Measurements from ENCODE around the gene GNPDA1.
"Not testable (repeated sequence)": the region's sequence is repeated elsewhere in the genome, so short reads cannot be mapped to it uniquely, and the experiment has no call there.

The GNPDA1 gene

DNA sequence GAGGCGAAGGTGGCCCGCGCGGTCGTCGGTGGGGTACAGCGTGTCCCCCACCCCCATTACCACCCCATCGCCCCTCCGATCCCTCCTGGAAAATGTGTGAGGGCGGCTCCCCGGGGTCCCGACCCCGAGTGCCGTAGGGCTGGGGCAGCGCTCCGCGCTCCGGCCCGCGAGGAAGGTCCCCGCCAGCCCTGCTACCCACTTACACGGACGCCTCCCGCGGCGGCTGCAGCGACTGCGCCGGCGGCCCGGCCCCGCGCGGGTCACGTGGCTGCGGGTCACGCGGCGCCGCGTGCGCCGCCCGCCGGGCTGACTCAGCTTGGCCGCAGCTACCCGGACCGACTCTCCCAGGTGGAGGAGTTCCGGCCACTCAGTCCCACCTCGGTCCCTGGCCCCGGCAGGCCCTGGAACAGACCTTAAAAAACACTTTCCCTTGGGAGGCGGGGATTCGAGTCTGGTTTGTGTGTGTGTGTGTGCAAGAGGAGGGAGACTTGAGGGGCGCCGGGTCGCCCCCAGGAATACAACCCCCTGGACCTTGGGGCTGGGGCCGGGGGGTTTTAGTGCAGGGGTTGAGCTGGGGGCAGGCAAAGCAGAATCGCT lies at the start of gene GNPDA1:
GNPDA1 (minus strand) TSS at position 236 of the 597 bp plus-strand sequence. CDS start 992 bp downstream, outside the sequence.
- DNase-seq (ENCODE audit: low read depth in 2 of 2) = peak; percentile 35 to 39

DNA sequence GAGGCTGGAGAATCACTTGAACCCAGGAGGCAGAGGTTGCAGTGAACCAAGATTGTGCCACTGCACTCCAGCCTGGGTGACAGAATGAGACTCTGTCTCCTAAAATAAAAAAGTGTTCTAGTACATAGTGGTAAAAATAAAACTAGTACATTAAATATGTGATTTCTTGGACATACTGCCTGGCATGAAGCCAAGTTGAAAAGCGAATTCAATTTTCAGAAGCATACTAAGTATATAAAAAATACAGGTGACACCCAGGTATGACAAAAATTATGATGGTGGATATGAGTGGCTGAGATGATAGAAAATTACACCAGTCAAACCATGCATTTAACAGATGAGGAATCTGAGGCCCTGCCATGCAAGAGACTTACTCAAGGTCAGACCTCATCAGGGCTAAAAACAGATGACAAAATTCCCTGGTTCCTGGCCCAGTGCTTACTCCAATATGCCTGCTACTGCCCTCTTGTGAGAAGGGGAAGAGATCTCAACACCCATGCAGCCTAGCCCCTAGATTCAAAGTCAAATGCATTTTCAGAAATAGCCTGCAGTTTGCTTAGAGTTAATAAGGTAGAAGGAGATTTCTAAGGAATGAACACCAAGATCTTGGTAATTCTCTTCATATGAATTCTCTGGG lies 46.6 kb upstream of the GNPDA1 start:
- no peak for DNase-seq (ENCODE audit: low read depth in 2 of 2)

DNA sequence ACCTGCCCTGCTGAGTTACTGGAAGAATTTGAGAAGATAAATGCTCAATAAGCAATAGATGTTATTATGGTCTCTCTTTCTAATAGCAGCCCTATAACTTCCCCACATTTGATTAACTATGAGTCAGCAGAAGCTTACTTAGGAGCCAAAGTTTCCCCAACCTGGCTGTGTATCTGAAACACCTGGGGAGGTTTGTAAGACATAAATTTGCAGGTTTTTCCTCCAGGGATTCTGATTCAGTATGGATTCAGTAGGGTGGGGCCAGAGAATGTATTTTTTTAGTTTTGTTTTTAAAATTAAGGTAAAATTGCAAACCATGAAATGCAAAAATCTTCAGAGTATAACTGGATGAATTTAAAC lies 44.9 kb upstream of the GNPDA1 start:
- DNase-seq (ENCODE audit: low read depth in 2 of 2) = no peak

GRCh38 chr5:142056816-142057696 lies 44.2 kb upstream of the GNPDA1 start:
- DNase-seq (ENCODE audit: low read depth in 2 of 2) = no peak

GRCh38 chr5:142055301-142055700 lies 42.5 kb upstream of the GNPDA1 start:
- DNase-seq (ENCODE audit: low read depth in 2 of 2) = no peak

DNA sequence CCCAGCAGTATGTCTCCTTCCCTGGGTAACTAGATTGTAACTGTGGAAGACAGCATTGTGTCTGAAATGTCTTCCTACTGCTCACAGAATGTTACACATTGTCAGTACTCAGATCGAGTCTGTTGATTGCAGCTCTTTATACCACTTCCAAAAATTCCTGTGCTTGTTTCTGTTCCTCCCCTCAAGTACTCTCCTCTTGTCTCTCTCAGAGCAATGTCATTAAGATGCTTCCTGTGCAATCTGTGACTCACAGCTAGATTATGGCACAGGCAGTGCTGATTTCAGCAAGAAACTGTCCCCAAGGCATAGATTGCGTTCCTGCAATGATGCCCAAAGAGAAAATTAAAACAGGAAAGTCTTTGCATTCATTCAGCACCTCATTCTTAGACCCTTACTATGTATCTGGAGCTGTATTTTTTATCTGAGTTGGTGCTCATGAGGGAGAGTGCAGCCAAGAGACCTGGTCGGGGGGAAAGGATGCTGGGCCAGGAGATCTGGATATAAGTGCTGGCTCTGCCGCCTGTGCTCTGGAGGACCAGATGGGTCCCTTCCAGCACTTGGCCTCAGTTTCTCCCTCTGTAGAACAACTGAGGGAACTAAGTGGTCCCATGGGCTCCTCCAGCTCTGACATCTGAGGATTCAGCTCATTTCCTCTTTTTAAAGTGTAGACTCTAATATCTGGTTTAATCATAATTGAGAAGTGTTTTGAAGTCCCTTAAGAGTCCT lies 40.8 kb upstream of the GNPDA1 start:
- DNase-seq (ENCODE audit: low read depth in 2 of 2) = no peak

DNA sequence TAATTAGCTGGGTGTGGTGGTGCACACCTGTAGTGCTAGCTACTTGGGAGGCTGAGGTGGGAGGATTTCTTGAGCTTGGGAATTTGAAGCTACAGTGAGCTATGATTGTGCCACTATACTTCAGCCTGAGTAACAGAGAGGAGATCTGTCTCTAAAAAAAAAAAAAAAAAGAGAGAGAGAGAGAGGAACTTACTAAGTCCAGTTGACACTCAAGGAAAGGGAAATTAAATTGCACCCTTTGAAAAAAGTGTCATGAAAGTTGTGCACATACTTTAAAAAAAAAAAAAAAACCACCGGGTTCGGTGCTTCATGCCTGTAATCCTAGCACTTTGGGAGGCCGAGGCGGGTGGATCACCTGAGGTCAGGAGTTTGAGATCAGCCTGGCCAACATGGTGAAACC lies 39.2 kb upstream of the GNPDA1 start:
- DNase-seq (ENCODE audit: low read depth in 2 of 2) = not testable (repeated sequence)

DNA sequence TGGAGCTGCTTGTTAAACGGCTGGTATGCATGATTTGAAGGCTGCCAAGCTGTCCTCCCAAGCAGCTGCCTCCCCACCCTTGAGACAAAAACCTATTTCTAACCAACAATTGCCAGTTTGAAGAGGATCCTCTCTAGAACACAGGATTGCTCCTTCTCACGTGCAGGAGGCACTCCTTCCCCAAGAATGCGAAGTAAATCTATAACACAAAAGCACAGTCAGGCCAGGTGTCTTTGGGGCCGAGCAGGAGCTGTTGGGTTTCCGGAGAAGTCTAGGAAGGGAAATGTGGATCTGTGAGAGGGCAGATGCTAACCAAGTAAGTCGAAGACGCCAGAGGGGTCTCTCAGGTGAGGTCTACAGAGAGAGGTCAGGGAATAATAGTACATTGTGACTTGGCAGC lies 35.4 kb upstream of the GNPDA1 start:
- no peak for DNase-seq (ENCODE audit: low read depth in 2 of 2)

DNA sequence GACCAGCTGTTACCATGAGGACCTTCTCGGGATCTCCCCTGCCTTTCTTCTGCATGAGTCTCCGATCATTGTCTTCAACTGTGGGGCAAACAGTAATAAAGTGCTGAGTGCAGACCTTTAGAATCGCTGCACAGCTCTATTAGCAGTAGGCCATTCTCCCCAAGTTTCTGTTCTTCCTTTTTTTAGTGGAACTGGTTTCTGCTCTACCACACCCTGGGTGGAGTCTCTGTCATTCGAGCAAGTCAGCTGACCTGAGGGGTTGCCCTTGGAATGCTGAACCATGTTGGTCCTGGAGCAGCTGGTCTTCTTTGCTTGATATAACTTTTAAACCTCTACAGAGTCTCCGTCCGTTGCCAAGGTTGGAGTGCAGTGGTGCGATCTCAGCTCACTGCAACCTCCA lies 33.4 kb upstream of the GNPDA1 start:
- no peak for DNase-seq (ENCODE audit: low read depth in 2 of 2)

DNA sequence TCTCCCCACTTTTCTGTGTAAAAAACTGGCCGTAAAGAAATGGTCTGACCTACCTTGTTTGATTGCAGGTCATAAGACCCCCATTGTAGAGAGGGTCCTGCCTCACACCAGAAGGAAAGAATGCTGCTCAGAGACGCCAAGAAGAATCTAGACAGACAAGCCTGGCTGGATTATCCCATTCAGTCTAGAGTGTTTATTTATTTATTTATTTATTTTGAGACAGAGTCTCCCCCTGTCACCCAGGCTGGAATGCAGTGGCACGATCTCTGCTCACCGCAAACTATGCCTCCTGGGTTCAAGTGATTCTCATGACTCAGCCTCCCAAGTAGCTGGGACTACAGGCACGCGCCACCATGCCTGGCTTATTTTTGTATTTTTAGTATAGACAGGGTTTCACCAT lies 28.1 kb upstream of the GNPDA1 start:
- not testable (repeated sequence) for DNase-seq (ENCODE audit: low read depth in 2 of 2)

DNA sequence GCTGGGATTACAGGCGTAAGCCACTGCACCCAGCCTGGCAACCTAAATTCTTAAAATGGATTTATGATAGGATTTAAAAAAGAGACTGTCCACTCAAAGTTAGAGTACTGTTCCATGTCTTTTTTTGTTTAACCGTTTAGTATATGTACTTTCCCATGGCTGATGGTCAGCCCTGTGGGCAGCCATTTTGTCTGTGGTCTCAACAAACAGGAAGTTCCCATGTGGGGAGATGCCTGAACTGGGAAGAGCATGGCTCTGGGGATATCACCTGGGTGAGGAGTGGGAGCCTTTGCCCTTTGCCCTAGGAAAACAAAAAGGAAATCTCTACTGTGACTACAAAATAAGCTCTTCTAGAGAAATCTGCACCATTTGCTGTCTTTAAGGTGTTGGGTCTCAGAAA lies 27.5 kb upstream of the GNPDA1 start:
- no peak for DNase-seq (ENCODE audit: low read depth in 2 of 2)

DNA sequence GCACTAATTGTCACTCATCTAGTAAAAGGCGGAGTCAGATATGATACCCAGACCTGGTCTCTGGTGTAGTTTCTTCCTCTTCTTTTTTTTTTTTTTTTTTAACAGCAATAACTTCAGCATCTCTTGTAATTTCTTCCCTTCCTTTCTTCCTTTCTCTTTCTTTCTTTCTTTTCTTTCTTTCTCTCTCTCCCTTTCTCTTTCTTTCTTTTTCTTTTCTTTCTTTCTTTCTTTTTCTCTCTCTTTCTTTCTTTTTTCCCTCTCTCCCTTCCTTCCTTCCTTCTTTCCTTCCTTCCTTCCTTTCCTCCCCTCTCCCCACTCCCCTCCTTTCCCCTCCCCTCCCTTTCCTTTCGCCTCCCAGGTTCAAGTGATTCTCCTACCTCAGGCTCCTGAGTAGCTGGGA lies 25.9 kb upstream of the GNPDA1 start:
- no peak for DNase-seq (ENCODE audit: low read depth in 2 of 2)

DNA sequence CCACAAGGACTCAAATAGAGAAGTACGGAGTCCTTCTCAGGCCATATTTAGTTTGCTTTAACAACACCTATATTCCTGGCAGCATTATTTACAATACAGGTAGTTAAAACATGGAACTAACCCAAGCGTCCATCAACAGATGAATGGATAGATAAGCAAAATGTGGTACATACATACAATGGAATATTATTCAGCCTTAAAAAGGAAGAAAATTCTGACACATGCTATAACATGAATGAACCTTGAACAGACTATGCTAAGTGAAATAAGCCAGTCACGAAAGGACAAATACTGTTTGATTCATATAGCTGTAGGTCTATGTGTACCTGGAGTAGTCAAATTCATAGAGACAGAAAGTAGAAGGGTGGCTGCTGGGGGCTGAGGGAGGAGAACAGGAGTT lies 24.8 kb upstream of the GNPDA1 start:
- not testable (repeated sequence) for DNase-seq (ENCODE audit: low read depth in 2 of 2)

DNA sequence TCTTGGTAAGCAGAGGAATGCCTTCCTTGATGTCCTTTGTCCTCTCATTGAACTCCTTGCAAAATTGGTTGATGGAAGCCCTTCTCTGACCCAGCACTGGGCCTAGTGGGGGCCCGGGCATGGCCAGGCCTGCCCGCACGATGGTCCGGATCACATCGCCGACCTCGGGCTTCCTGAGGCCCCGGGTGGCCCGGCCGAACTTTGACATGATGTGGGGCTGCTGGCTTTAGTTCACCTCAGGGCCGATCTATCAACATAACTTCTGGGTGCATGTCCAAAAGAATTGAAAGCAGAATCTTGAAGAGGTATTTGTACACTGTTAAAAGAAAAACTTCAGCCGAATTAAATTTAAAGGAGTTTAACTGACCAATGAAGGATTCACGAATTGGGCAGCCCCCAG lies 24.1 kb upstream of the GNPDA1 start:
- DNase-seq (ENCODE audit: low read depth in 2 of 2) = no peak

- no peak for DNase-seq (ENCODE audit: low read depth in 2 of 2)
Measured at GRCh38 chr5:142034994-142035393, 22.2 kb upstream of the GNPDA1 start.

GRCh38 chr5:142033632-142034567 lies 21.1 kb upstream of the GNPDA1 start:
- not testable (repeated sequence) for DNase-seq (ENCODE audit: low read depth in 2 of 2)

DNA sequence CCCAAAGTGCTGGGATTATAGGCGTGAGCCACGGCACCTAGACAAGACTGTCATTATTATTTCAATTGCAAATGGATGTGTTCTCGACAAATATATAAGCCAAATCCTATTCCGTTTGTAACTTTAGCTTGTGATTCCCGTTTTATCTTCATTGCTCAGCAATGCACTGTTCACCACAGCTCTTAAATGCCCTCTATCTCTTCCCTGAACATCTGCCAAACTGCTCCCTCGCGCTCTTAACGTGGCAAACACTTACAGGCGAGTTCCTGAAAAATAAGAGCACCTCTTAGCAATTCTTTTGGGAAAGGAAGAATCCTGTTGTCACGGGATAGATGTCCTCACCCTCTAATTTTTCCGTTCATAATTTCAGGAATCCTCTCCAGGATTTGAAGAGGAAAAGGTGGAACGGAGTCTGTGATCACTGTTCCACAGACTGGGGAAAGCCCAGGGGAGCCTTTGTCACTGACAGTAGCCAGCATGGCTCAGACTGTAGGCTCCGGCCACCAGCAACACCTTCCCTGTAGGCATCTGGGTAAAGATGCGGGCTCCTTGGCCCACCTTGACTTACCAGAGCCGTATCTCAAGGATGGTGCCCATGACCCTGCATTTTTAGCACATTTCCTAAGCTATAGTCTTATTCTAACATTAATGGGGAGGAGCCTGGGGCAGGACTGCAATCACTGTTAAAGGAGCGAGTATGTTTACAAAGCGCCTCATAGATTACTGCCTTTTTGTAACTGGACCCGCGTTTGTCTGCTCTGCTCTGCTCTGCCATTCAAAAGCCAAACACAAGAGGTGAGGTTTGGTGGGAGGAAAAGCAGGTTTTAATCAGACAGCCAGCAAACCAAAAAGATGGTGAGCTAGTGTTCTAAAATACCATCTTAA lies 20.2 kb upstream of the GNPDA1 start:
- DNase-seq (ENCODE audit: low read depth in 2 of 2) = no peak

GRCh38 chr5:142032150-142032549 lies 19.3 kb upstream of the GNPDA1 start:
- DNase-seq (ENCODE audit: low read depth in 2 of 2) = no peak

GRCh38 chr5:142025637-142026036 lies 12.8 kb upstream of the GNPDA1 start:
- no peak for DNase-seq (ENCODE audit: low read depth in 2 of 2)

GRCh38 chr5:142024771-142025304 lies 12.0 kb upstream of the GNPDA1 start:
- peak; percentile 55 to 73 for DNase-seq (ENCODE audit: low read depth in 2 of 2)

All from stimulated activated CD8-positive, alpha-beta memory T cell treated with anti-CD3 and anti-CD28 coated beads, Interleukin-7, amount 100 ng/mL, for 1 hour (primary cell).